ENCODE measurements around the gene DYNC1I1.

The DYNC1I1 gene

DNA sequence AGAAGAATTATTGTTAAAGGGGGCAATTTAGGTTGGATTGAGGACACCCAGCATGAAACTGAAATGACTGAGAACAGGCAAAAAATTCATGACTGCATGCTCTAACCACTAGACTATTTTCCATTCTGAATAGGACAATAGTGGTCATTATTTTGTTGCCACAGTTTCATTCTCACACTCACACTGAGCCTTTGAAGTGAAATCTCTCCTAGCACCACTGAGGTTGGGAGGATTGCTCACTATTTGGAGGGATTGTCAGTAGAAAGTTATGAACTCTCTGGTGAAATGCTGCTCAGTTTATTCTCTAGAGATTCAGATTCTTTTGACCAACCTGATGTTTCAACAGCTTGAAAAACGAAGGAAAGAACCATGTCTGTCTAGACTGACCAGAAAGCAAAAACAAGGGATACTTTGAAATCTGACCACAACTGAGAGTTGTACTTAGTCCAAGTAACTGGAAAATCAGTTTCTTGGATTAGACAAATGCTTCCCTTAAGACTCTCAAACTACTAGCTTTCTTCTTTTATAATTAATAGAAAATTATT, 191.2 kb downstream of the DYNC1I1 start:
- Histone ChIP-seq H3K4me3 (ENCODE audit: insufficient read length, low read depth) (no peak overlapping the region), H3K27me3 (ENCODE audit: insufficient read depth, insufficient read length) (no peaks in the 10 kb centered on the region), H3K4me1 (ENCODE audit: insufficient read depth, insufficient read length) (no peaks in the 10 kb centered on the region), H3K9me3 (ENCODE audit: insufficient read depth, low read length) (no peaks in the 10 kb centered on the region), H3K36me3 (ENCODE audit: insufficient read depth, insufficient read length, low read length) (no peaks in the 10 kb centered on the region), H3K9ac (ENCODE audit: insufficient read length, low read depth) (no peak overlapping the region)
- no peak for DNase-seq (ENCODE audit: low read depth, low spot score)
- TF ChIP-seq YY1 (IDR thresholded peaks at IDR 0.05; ENCODE audit: insufficient read depth, insufficient read length) (no peak), SUZ12 (IDR thresholded peaks at IDR 0.05; ENCODE audit: extremely low read depth, insufficient read depth, insufficient read length) (no peak), ZNF274 (IDR thresholded peaks at IDR 0.05; ENCODE audit: low read depth, low read length) (no peak)

DNA sequence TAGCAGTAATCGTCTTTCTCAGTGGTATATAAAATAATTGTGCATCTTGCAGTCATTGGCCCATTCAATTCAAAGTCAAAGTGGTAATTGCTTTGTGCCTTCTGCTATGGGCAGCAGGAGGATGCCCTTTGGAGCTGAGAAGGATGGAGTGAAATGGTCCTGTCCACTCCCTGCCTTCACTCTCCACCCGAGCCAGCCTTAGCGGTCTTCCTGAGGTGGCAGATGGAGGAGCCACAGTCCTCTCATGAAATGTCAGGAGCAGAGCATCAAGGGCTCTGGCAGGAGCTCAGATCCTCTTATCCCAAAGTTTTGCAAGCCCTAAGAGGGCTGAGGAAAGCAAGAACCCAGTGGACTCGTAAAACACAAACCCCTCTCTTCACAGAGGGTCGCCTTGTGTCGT, 199.4 kb downstream of the DYNC1I1 start:
- Histone ChIP-seq H3K9me3 (ENCODE audit: insufficient read depth, low read length) (no peaks in the 10 kb centered on the region), H3K4me3 (ENCODE audit: insufficient read length, low read depth) (no peak overlapping the region), H3K9ac (ENCODE audit: insufficient read length, low read depth) (no peak overlapping the region), H3K4me1 (ENCODE audit: insufficient read depth, insufficient read length) (no peaks in the 10 kb centered on the region), H3K27me3 (ENCODE audit: insufficient read depth, insufficient read length) (no peaks in the 10 kb centered on the region), H3K36me3 (ENCODE audit: insufficient read depth, insufficient read length, low read length) (no peaks in the 10 kb centered on the region)
- DNase-seq (ENCODE audit: low read depth, low spot score) = no peak
- no peak for TF ChIP-seq SUZ12 (IDR thresholded peaks at IDR 0.05; ENCODE audit: extremely low read depth, insufficient read depth, insufficient read length)
- TF ChIP-seq YY1 (IDR thresholded peaks at IDR 0.05; ENCODE audit: insufficient read depth, insufficient read length) = no peak
- TF ChIP-seq ZNF274 (IDR thresholded peaks at IDR 0.05; ENCODE audit: low read depth, low read length) = no peak

DNA sequence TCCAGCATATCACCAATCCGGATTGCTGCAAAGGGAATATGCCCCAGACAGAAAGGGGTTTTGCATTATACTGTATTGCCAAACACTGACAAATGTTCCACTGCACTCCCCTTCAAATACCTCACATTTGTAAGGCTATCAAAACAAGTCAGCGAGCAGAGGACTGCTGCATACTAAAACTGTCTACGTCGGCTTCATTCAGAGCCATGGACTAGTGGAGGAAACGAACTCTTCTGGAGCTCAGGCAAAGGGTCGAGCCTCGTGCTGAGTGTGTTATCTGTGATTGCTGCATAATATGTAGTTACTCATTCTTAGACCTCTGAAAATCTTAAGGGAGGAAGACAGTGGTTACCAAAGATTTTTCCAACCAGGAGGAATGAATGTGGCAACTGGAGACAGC, 200.2 kb downstream of the DYNC1I1 start:
- DNase-seq (ENCODE audit: low read depth, low spot score) = no peak
- Histone ChIP-seq H3K9me3 (ENCODE audit: insufficient read depth, low read length) (no peaks in the 10 kb centered on the region), H3K27me3 (ENCODE audit: insufficient read depth, insufficient read length) (no peaks in the 10 kb centered on the region), H3K4me1 (ENCODE audit: insufficient read depth, insufficient read length) (no peaks in the 10 kb centered on the region), H3K36me3 (ENCODE audit: insufficient read depth, insufficient read length, low read length) (no peaks in the 10 kb centered on the region), H3K4me3 (ENCODE audit: insufficient read length, low read depth) (no peak overlapping the region), H3K9ac (ENCODE audit: insufficient read length, low read depth) (no peak overlapping the region)
- TF ChIP-seq SUZ12 (IDR thresholded peaks at IDR 0.05; ENCODE audit: extremely low read depth, insufficient read depth, insufficient read length) (no peak), ZNF274 (IDR thresholded peaks at IDR 0.05; ENCODE audit: low read depth, low read length) (no peak)

DNA sequence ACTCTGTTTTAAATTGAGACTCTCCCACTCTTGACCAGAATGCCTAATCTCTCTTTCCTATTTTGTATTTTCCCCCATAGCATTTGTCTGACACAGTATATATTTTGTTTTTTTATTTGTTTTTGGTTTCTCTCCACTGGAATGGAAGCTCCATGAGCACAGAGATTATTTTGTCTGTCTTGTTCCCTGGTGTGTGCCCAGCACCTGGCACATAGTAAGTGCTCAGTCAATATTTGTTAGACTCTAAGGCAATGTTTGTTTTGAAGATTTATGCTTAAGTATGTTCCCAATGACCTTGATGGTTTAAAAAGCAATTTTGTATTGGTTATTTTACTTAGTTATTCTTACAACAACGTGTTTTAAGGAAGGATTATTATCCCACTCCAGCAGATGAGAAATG, 201.8 kb downstream of the DYNC1I1 start:
- no peak for TF ChIP-seq ZNF274 (IDR thresholded peaks at IDR 0.05; ENCODE audit: low read depth, low read length)
- no peak for TF ChIP-seq SUZ12 (IDR thresholded peaks at IDR 0.05; ENCODE audit: extremely low read depth, insufficient read depth, insufficient read length)
- no peak for TF ChIP-seq YY1 (IDR thresholded peaks at IDR 0.05; ENCODE audit: insufficient read depth, insufficient read length)

DNA sequence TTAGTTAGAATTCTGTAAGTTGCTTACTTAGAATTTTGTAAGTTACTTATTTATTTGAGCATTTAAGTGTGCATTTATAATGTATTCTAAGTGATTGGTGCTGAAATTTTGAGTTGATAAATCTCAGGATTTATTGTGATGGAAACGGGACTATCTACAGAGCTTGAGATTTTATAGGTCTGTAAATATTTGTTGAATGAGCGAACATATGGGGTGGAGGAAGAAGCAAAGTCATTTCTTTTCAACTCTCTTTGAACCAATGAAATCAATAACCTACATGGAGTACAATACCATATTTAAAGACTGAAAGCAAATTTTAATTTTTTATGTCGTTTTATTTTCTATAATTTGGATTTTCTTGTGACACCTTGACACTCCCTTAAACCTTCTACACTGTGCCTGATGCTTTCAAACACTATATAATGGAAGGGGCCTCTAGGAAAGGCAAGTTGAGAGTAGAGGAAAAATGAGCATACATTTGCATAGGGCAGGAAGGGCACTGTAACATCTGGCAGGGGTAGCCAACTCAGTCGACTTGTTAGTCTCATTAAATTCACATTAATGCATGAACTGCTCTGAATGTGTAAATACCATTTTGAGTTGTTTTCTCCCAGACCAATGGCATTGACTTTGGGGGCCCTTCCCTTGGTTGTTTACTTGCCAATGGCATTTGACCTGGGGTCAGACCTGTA, 204.2 kb downstream of the DYNC1I1 start:
- Histone ChIP-seq H3K9ac (ENCODE audit: insufficient read length, low read depth) (no peak overlapping the region), H3K4me1 (ENCODE audit: insufficient read depth, insufficient read length) (no peaks in the 10 kb centered on the region), H3K27me3 (ENCODE audit: insufficient read depth, insufficient read length) (no peaks in the 10 kb centered on the region), H3K4me3 (ENCODE audit: insufficient read length, low read depth) (no peak overlapping the region), H3K36me3 (ENCODE audit: insufficient read depth, insufficient read length, low read length) (no peaks in the 10 kb centered on the region), H3K9me3 (ENCODE audit: insufficient read depth, low read length) (no peaks in the 10 kb centered on the region)
- no peak for DNase-seq (ENCODE audit: low read depth, low spot score)
- TF ChIP-seq ZNF274 (IDR thresholded peaks at IDR 0.05; ENCODE audit: low read depth, low read length) (no peak), SUZ12 (IDR thresholded peaks at IDR 0.05; ENCODE audit: extremely low read depth, insufficient read depth, insufficient read length) (no peak), YY1 (IDR thresholded peaks at IDR 0.05; ENCODE audit: insufficient read depth, insufficient read length) (no peak)

More for the DNA sequence above, 201.8 kb downstream of the DYNC1I1 start:
- no peak overlapping the region for H3K4me3 ChIP-seq (ENCODE audit: insufficient read length, low read depth)
- H3K27me3 ChIP-seq (ENCODE audit: insufficient read depth, insufficient read length) = no peaks in the 10 kb centered on the region
- no peaks in the 10 kb centered on the region for H3K36me3 ChIP-seq (ENCODE audit: insufficient read depth, insufficient read length, low read length)
- no peaks in the 10 kb centered on the region for H3K9me3 ChIP-seq (ENCODE audit: insufficient read depth, low read length)
- no peak for DNase-seq (ENCODE audit: low read depth, low spot score)
- H3K4me1 ChIP-seq (ENCODE audit: insufficient read depth, insufficient read length) = no peaks in the 10 kb centered on the region
- no peak overlapping the region for H3K9ac ChIP-seq (ENCODE audit: insufficient read length, low read depth)

DNA sequence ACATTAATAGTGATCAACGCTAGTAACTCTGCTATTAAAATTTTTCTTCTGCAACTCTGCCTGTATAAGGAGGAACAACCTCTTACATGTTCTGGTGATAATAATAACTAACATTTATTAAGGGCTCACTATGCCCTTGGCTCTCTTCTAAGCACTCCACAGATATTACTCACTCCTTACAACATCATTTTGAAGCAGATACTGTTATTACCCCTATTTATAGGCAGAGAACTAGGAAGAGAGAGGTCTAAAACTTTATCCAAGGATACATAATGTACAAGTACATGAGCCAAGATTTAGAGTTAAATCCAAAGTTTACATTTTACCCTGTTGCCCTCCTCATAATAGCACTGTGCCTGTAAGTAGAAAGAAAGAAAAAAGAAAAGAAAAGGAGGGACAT, 205.6 kb downstream of the DYNC1I1 start:
- TF ChIP-seq YY1 (IDR thresholded peaks at IDR 0.05; ENCODE audit: insufficient read depth, insufficient read length) = no peak
- DNase-seq (ENCODE audit: low read depth, low spot score) = no peak
- no peaks in the 10 kb centered on the region for H3K27me3 ChIP-seq (ENCODE audit: insufficient read depth, insufficient read length)

DNA sequence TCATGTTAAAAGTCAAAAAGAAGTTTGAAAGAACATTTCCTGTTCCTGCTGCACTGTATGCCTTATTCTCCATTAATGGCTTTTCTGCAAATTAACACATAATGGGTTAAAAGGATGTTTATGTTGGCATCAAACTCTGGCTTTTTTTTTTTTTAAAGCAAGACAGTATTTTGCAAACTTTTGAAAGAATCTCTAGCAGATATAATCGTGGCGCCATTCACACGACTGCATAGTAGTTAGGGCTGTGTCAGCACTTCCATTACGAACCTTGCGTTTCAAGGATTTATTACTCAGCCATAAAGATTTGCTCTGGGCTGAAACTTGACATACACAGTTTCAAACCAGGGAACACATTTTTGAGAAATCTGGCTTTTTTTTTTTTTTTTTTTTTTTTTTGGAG, 207.8 kb downstream of the DYNC1I1 start:
- Histone ChIP-seq H3K27me3 (ENCODE audit: insufficient read depth, insufficient read length) (no peaks in the 10 kb centered on the region), H3K4me3 (ENCODE audit: insufficient read length, low read depth) (no peak overlapping the region), H3K4me1 (ENCODE audit: insufficient read depth, insufficient read length) (no peaks in the 10 kb centered on the region), H3K9ac (ENCODE audit: insufficient read length, low read depth) (no peak overlapping the region), H3K36me3 (ENCODE audit: insufficient read depth, insufficient read length, low read length) (no peaks in the 10 kb centered on the region), H3K9me3 (ENCODE audit: insufficient read depth, low read length) (no peaks in the 10 kb centered on the region)
- no peak for TF ChIP-seq SUZ12 (IDR thresholded peaks at IDR 0.05; ENCODE audit: extremely low read depth, insufficient read depth, insufficient read length)
- TF ChIP-seq YY1 (IDR thresholded peaks at IDR 0.05; ENCODE audit: insufficient read depth, insufficient read length) = no peak
- TF ChIP-seq ZNF274 (IDR thresholded peaks at IDR 0.05; ENCODE audit: low read depth, low read length) = no peak
- no peak for DNase-seq (ENCODE audit: low read depth, low spot score)

More for the DNA sequence above, 205.6 kb downstream of the DYNC1I1 start:
- Histone ChIP-seq H3K9ac (ENCODE audit: insufficient read length, low read depth) (no peak overlapping the region), H3K4me1 (ENCODE audit: insufficient read depth, insufficient read length) (no peaks in the 10 kb centered on the region), H3K9me3 (ENCODE audit: insufficient read depth, low read length) (no peaks in the 10 kb centered on the region), H3K4me3 (ENCODE audit: insufficient read length, low read depth) (no peak overlapping the region), H3K36me3 (ENCODE audit: insufficient read depth, insufficient read length, low read length) (no peaks in the 10 kb centered on the region)
